KMS-11 (cell line): ENCODE measurements around the gene KCNMB1.

Experiments
- H2AFZ ChIP-seq: fragments of 200-600 bp; sonication (generic); 2 replicates; pipeline ENCODE4 v1.6.1; 2016; ENCODE audit warnings: antibody characterized with exemption, mixed run types, low read depth
- H3K27ac ChIP-seq: fragments of 200-600 bp; sonication (generic); 2 replicates; pipeline ENCODE4 v1.6.1; 2016; ENCODE audit warnings: mild to moderate bottlenecking, mixed run types
- H3K27me3 ChIP-seq: fragments of 200-600 bp; sonication (generic); 2 replicates; pipeline ENCODE4 v1.6.1; 2017; ENCODE audit warnings: mild to moderate bottlenecking, low read depth, mixed run types, moderate library complexity; ENCODE audit not compliant: insufficient read depth
- H3K36me3 ChIP-seq: fragments of 200-600 bp; sonication (generic); 2 replicates; pipeline ENCODE4 v1.6.1; 2017; ENCODE audit warnings: mild to moderate bottlenecking, mixed run types; ENCODE audit not compliant: insufficient read depth
- H3K4me1 ChIP-seq: fragments of 200-600 bp; sonication (generic); 2 replicates; pipeline ENCODE4 v1.6.1; 2016; ENCODE audit warnings: mild to moderate bottlenecking, low read depth, mixed run types; ENCODE audit not compliant: poor library complexity, severe bottlenecking
- H3K4me2 ChIP-seq: fragments of 200-600 bp; sonication (generic); 2 replicates; pipeline ENCODE4 v1.7.0; 2016; ENCODE audit warnings: mild to moderate bottlenecking, mixed run types
- H3K4me3 ChIP-seq: fragments of 200-600 bp; sonication (generic); IDR thresholded peaks from 2 replicates; pipeline ENCODE4 v1.6.1; 2017; ENCODE audit warnings: low read depth, low read length, mixed read lengths; ENCODE audit not compliant: insufficient read depth
- H3K79me2 ChIP-seq: fragments of 200-600 bp; sonication (generic); 2 replicates; pipeline ENCODE4 v1.6.1; 2016; ENCODE audit warnings: low read depth, mixed run types; ENCODE audit not compliant: insufficient read depth
- H3K9ac ChIP-seq: fragments of 200-600 bp; sonication (generic); 2 replicates; pipeline ENCODE4 v1.6.1; 2016; ENCODE audit warnings: mild to moderate bottlenecking, mixed run types
- H4K20me1 ChIP-seq: fragments of 200-600 bp; sonication (generic); 2 replicates; pipeline ENCODE4 v1.6.1; 2016; ENCODE audit warnings: mild to moderate bottlenecking, mixed run types; ENCODE audit not compliant: insufficient read depth
- CTCF ChIP-seq: fragments of 200-600 bp; sonication (generic); conservative IDR thresholded peaks from 2 replicates; pipeline ENCODE4 v1.6.1; 2017; ENCODE audit warnings: low read depth, mild to moderate bottlenecking, antibody characterized with exemption, low read length, moderate library complexity, mixed read lengths

The KCNMB1 gene

GRCh38 chr5:170430256-170430655 lies 41.1 kb upstream of the KCNMB1 start:
- no peak overlapping the region for H3K9ac ChIP-seq
- H3K27me3 ChIP-seq = no peaks in the 10 kb centered on the region
- no peak overlapping the region for H2AFZ ChIP-seq
- no peaks in the 10 kb centered on the region for H3K4me1 ChIP-seq
- no peaks in the 10 kb centered on the region for H4K20me1 ChIP-seq
- no peak overlapping the region for H3K4me3 ChIP-seq
- no peaks in the 10 kb centered on the region for H3K36me3 ChIP-seq
- no peak for TF ChIP-seq CTCF
- H3K79me2 ChIP-seq = no peaks in the 10 kb centered on the region
- H3K4me2 ChIP-seq = no peak overlapping the region
- H3K27ac ChIP-seq = no peak overlapping the region

- H3K36me3 ChIP-seq = no peaks in the 10 kb centered on the region
- no peak for TF ChIP-seq CTCF
- H3K79me2 ChIP-seq = no peaks in the 10 kb centered on the region
- no peak overlapping the region for H3K4me3 ChIP-seq
- H3K4me1 ChIP-seq = no peaks in the 10 kb centered on the region
- H3K9ac ChIP-seq = no peak overlapping the region
- no peaks in the 10 kb centered on the region for H4K20me1 ChIP-seq
- H2AFZ ChIP-seq = no peak overlapping the region
- no peak overlapping the region for H3K4me2 ChIP-seq
- H3K27ac ChIP-seq = no peak overlapping the region
- no peaks in the 10 kb centered on the region for H3K27me3 ChIP-seq
These were observed 39.8 kb upstream of the KCNMB1 start for GRCh38 chr5:170429014-170429413.

GRCh38 chr5:170427672-170428236 lies 38.6 kb upstream of the KCNMB1 start:
- H3K4me3 ChIP-seq = no peak overlapping the region
- no peaks in the 10 kb centered on the region for H3K4me1 ChIP-seq
- no peak overlapping the region for H3K27ac ChIP-seq
- H3K36me3 ChIP-seq = no peaks in the 10 kb centered on the region
- no peak for TF ChIP-seq CTCF
- no peaks in the 10 kb centered on the region for H3K79me2 ChIP-seq
- H3K4me2 ChIP-seq = no peak overlapping the region
- H3K27me3 ChIP-seq = no peaks in the 10 kb centered on the region
- no peaks in the 10 kb centered on the region for H4K20me1 ChIP-seq
- H3K9ac ChIP-seq = no peak overlapping the region
- no peak overlapping the region for H2AFZ ChIP-seq

GRCh38 chr5:170426786-170427185 lies 37.6 kb upstream of the KCNMB1 start:
- Histone ChIP-seq H2AFZ (no peak overlapping the region), H3K9ac (no peak overlapping the region), H3K27ac (no peak overlapping the region), H3K4me2 (no peak overlapping the region), H3K27me3 (no peaks in the 10 kb centered on the region), H4K20me1 (no peaks in the 10 kb centered on the region), H3K79me2 (no peaks in the 10 kb centered on the region), H3K36me3 (no peaks in the 10 kb centered on the region), H3K4me3 (no peak overlapping the region), H3K4me1 (no peaks in the 10 kb centered on the region)
- TF ChIP-seq CTCF = no peak
